ENCODE data around the gene BCL2.

Gene BCL2

GRCh38 chr18:63155169-63155852, 164.3 kb downstream of the BCL2 start:
- DNase-seq (ENCODE audit: low read depth) = peak; percentile 72

- no peak for DNase-seq (ENCODE audit: low read depth)
These were observed 165.0 kb downstream of the BCL2 start for GRCh38 chr18:63154350-63155152.

GRCh38 chr18:63152791-63153190, 166.8 kb downstream of the BCL2 start:
- no peak for DNase-seq (ENCODE audit: low read depth)

- no peak for DNase-seq (ENCODE audit: low read depth)
These were observed 167.5 kb downstream of the BCL2 start for GRCh38 chr18:63152096-63152495.

DNA sequence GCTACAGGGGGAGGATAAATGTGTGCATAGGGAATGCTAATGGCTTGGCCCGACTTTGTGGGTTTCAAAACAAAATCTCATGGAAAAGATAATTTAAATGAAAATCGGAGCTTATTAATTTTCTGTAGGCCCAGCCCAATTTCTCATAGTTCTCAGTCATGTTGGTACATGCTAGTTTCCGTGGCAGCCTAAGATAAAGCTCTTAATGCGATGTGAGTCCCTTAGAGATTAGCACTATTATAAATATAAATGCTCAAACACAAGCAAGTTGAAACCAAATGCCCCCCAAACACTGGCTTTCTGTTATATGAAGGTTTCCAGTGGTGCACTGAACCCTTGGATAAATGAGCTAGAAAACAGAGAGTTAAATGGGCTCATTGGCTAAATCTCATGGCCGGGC, 168.0 kb downstream of the BCL2 start:
- no peak for DNase-seq (ENCODE audit: low read depth)

DNA sequence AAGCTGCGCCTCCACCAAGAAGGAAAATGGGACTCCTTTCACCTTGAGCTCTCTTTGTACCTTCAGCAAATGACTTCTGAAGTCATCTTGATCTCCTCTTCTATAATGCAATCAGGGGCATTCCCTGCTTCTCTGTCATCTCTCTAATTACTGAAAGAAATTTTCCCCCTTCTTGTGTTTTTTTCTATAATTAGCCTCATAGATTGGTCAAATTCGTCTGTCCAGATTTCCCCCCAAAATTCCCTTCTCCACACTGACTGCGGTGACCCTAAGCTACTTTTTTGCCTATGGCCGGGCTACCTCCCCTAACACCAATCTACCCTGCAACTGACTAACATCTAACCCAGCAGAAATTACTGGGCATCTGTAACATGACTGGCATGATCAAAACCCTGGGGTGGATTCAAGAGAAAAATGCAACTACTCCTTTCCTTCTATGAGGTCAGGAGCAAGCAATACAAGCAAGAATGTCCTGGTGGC, 168.6 kb downstream of the BCL2 start:
- DNase-seq (ENCODE audit: low read depth) = no peak

GRCh38 chr18:63150326-63150725, 169.2 kb downstream of the BCL2 start:
- no peak for DNase-seq (ENCODE audit: low read depth)

DNA sequence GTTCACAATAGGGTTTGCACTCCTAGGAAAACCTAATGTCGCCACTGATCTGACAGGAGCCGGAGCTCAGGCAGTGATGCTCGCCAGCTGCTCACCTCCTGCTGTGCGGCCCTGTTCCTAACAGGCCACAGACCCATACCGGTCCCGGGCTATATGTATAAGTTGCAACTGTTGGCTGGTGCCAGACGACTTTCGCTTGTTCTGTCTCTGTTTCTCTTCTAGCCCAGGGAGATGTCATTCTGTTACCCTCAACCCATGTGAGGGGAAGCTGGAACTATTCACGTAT, 170.3 kb downstream of the BCL2 start:
- DNase-seq (ENCODE audit: low read depth) = no peak

DNA sequence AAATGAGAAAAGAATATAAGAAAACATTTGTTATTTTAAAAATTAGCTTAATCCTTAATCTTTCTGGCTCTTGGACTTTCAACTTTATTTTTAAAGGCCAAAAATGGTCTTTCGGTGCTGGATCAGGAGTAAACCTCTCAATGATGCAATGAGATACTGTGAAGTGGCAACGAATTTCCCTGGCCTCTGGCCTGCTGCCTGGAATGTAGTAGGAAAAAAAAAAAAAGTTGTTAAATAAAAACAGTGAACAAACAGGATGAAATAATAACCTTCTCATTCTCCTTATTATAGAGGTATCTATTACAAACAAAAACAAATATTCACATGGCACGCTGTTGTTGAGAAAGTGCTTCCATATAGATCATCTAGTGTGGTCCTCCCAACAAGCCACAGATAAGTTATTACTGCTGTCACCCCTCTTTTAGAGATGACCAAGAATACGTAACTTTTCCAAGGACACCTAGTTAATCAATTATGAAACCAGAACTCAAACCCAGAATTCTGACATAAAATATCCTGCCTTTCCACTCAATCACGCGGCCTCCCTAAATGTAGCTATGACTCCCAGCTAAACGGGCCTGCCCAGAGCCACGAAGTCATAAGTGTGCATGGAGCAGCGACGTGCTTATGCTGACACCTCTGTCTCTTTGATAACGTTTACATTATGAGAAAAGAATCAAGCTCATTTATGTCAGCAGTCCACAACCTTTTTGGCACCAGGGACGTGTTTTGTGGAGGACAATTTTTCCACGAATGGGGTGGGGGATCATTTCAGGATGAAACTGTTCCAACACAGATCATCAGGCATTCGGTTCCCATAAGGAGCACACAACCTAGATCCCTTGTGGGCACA, 170.9 kb downstream of the BCL2 start:
- DNase-seq (ENCODE audit: low read depth) = no peak

- DNase-seq (ENCODE audit: low read depth) = no peak
These were observed 171.6 kb downstream of the BCL2 start for GRCh38 chr18:63147973-63148372.

GRCh38 chr18:63146828-63147409, 172.7 kb downstream of the BCL2 start:
- no peak for DNase-seq (ENCODE audit: low read depth)

GRCh38 chr18:63145851-63146555, 173.6 kb downstream of the BCL2 start:
- DNase-seq (ENCODE audit: low read depth) = no peak

DNA sequence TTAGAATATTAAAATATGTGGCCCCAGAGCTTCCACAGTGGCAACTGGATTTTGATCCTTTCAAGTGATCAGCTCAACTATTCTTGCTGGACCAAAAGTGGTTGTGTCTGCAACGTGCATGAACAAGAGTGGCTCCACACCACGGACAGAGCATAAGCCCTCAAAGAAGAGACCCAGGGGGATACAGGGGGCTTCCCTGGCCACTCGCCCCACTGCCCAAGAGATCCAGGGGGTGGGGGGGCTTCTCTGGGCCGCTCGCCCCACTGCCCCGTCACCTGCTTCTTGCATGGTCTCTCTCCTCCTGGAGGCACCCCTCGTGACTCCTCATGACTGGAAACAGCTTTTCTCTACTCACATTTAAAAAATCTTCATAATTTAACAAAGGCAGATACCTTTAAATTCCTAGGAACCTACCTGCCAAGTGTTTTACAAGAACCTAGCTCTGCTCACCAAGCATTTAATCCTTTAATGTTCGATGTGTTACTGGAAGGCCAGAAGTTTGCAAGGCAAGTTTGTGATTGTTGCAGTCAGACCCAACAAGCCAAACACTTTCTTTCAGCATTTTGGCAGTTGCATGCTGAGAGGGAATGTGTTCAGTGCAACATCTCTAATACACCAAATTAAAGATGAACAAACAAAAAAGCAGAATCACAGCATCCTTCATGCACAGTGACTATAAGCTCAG, 174.3 kb downstream of the BCL2 start:
- DNase-seq (ENCODE audit: low read depth) = no peak

GRCh38 chr18:63144748-63145147, 174.8 kb downstream of the BCL2 start:
- DNase-seq (ENCODE audit: low read depth) = no peak

- no peak for DNase-seq (ENCODE audit: low read depth)
These were observed 176.2 kb downstream of the BCL2 start for GRCh38 chr18:63143330-63143771.

- DNase-seq (ENCODE audit: low read depth) = no peak
These were observed 176.9 kb downstream of the BCL2 start for GRCh38 chr18:63142594-63143225.

DNA sequence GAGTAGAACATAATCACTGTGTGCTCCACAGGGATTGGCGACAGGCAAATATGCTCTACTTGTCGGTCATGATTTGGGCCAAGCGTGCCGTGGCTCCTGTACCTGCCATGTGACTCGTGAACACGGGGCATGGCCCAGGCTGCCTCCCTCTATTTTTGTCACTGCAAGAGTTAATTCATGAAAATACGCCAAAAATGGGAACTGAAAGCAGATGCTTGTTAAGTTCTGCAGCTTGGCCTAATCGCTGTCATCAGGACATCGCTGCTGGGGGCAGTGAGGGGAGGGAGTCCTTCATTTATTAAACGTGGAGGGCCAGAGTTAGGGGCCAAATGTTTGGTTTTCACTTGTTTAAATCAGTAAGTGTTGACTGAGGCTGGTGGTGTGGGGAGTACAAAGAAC, 177.8 kb downstream of the BCL2 start:
- no peak for DNase-seq (ENCODE audit: low read depth)

DNA sequence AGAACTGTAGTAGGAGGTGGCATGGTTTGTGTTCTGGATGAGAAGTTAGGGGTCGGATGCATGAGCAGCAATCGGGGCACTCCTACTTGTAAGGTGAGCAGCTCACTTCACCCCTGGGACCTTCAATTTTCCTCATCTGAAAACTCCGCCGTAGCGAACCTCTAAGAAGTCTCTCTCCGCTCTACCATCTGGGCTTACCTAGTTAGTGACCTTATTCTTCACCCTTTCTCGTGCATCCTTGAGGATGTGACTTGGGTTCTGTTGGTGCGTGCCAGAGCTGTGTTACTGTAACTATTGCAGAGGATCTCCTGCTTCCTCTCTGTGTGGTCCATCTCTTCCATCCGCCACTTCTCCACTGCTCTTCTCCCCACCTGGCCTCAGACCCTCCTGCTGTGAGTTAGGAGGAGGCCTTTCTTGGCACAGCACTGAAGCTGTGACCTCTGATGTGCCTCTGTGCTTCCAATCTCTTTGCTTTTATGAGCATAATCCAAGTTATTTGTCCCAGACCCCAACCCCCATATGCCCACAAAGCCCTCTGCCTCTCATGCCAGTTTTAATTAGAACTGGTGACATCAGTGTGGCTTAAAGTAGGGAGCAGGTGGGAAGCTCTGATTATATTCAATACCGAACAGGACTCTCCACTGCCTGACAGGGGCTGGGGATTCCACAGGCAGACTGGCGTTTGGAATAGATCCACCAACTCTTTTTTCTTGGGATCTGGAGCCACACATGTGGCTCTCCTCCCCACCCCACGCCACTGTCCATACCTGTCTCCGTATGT, 178.4 kb downstream of the BCL2 start:
- DNase-seq (ENCODE audit: low read depth) = no peak

DNA sequence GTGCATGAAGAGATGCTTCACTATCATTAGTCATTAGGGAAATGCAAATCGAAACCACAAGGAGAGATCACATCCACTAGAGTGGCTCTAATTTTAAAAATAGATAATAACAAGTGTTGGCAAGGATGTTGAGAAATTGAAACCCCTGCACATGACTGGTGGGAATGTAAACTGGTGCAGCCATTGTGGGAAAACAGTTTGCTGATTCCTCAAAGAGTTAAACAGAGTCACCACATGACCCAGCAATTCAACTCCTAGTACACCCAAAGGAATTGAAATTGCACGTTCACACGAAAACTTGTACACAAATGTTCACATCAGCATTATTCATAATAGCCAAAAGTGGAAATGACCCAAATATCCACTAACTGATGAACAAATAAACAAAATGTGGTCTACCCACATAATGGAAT, 179.5 kb downstream of the BCL2 start:
- DNase-seq (ENCODE audit: low read depth) = no peak
